ENCODE results near the gene PRTG.
"Not testable (repeated sequence)": the region's sequence is repeated elsewhere in the genome, so short reads cannot be mapped to it uniquely, and the experiment has no call there.

The PRTG gene

GRCh38 chr15:55694652-55695150, 48.3 kb downstream of the PRTG start:
- DNase-seq: no peak

- DNase-seq: not testable (repeated sequence)
Measured at GRCh38 chr15:55693116-55693515, 49.8 kb downstream of the PRTG start.

- no peak for DNase-seq
Measured at GRCh38 chr15:55687792-55688191, 55.2 kb downstream of the PRTG start.

- DNase-seq: no peak
Measured at GRCh38 chr15:55685286-55685685, 57.7 kb downstream of the PRTG start.

- no peak for DNase-seq
Measured at GRCh38 chr15:55683376-55683775, 59.6 kb downstream of the PRTG start.

- peak; percentile 11 for DNase-seq
Measured at GRCh38 chr15:55681631-55682030, 61.3 kb downstream of the PRTG start.

GRCh38 chr15:55676507-55676906, 66.4 kb downstream of the PRTG start:
- no peak for DNase-seq

GRCh38 chr15:55673287-55673686, 69.7 kb downstream of the PRTG start:
- DNase-seq: no peak

GRCh38 chr15:55669270-55669669, 73.7 kb downstream of the PRTG start:
- DNase-seq: no peak

GRCh38 chr15:55665605-55666227, 77.2 kb downstream of the PRTG start:
- no peak for DNase-seq

- no peak for DNase-seq
Measured at GRCh38 chr15:55661428-55661827, 81.5 kb downstream of the PRTG start.

- no peak for DNase-seq
Measured at GRCh38 chr15:55660153-55660552, 82.8 kb downstream of the PRTG start.

GRCh38 chr15:55659481-55659880, 83.5 kb downstream of the PRTG start:
- no peak for DNase-seq

GRCh38 chr15:55658886-55659285, 84.1 kb downstream of the PRTG start:
- DNase-seq: no peak

GRCh38 chr15:55654561-55655031, 88.4 kb downstream of the PRTG start:
- DNase-seq: no peak

GRCh38 chr15:55652909-55653495, 90.0 kb downstream of the PRTG start:
- no peak for DNase-seq

- DNase-seq: no peak
Measured at GRCh38 chr15:55652359-55652758, 90.6 kb downstream of the PRTG start.

GRCh38 chr15:55649058-55649423, 93.9 kb downstream of the PRTG start:
- DNase-seq: no peak

- no peak for DNase-seq
Measured at GRCh38 chr15:55638764-55639163, 104.2 kb downstream of the PRTG start.

GRCh38 chr15:55637086-55637485, 105.9 kb downstream of the PRTG start:
- no peak for DNase-seq

GRCh38 chr15:55633731-55634130, 109.2 kb downstream of the PRTG start:
- no peak for DNase-seq

- DNase-seq: no peak
Measured at GRCh38 chr15:55632434-55632833, 110.5 kb downstream of the PRTG start.

- no peak for DNase-seq
Measured at GRCh38 chr15:55630858-55631257, 112.1 kb downstream of the PRTG start.

GRCh38 chr15:55628369-55628730, 114.6 kb downstream of the PRTG start:
- DNase-seq: no peak
